ENCODE results near the gene ARL8A. TPM values are rescaled to one million over a fixed set of nuclear protein-coding genes. Genes with fewer than 3 reads are reported as not detected.
"Not testable (repeated sequence)": the region's sequence is repeated elsewhere in the genome, so short reads cannot be mapped to it uniquely, and the experiment has no call there.

Gene ARL8A
- total RNA-seq, 2 experiments from 2014 or later, result 39.7 to 42.0 TPM

GRCh38 chr1:202123336-202123813 is 21.2 kb downstream of the ARL8A start:
- no peaks in the 10 kb centered on the region for H3K36me3 Mint-ChIP-seq (ENCODE audit: low read depth)
- H3K4me3 Mint-ChIP-seq, result no peak overlapping the region
- no peak for DNase-seq
- CTCF ChIA-PET, result interaction anchor here (1.5 kb wide), 1 partner anchor 12 kb away, joined by 4 read pairs; no protein-coding TSS in a partner anchor
- no peaks in the 10 kb centered on the region for H3K4me1 Mint-ChIP-seq (ENCODE audit: low read depth)
- H3K27me3 Mint-ChIP-seq (ENCODE audit: low read depth), result peaks cover 9% of the 10 kb centered on the region
- H3K9me3 Mint-ChIP-seq (ENCODE audit: insufficient read depth), result no peaks in the 10 kb centered on the region
- POLR2A ChIA-PET, result no interaction called here
- no peak for ATAC-seq
- H3K27ac Mint-ChIP-seq, result no peak overlapping the region

DNA sequence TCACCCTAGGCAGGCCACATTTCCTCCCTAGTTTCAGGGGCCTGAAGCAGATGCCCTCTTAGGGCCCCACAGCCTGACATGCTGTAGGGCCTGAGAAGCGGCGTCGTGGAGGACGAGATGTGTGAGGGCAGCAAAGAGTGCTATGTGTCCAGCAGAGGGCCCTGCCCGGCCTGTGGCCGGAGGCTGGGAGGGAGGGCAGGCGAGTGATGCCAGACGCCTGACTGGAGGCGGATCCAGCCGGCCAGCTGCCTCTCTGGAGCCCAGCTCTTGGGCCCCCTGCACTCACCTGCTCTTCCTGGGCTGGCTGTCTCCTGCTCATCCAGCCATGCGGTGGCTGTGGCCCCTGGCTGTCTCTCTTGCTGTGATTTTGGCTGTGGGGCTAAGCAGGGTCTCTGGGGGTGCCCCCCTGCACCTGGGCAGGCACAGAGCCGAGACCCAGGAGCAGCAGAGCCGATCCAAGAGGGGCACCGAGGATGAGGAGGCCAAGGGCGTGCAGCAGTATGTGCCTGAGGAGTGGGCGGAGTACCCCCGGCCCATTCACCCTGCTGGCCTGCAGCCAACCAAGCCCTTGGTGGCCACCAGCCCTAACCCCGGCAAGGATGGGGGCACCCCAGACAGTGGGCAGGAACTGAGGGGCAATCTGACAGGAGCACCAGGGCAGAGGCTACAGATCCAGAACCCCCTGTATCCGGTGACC is 21.8 kb downstream of the ARL8A start, which contains the start of gene GPR37L1:
TSS of gene GPR37L1 (plus strand) at position 279 of the 697 bp plus-strand sequence. CDS start at position 326, 47 bp downstream.
- POLR2A ChIA-PET, result no interaction called here
- no peak within 1 kb of the TSS for H3K27ac Mint-ChIP-seq
- ATAC-seq (no peak), DNase-seq (no peak)
- H3K9me3 Mint-ChIP-seq (ENCODE audit: insufficient read depth), result no peaks in the 10 kb centered on the region
- no peaks in the 10 kb centered on the region for H3K4me1 Mint-ChIP-seq (ENCODE audit: low read depth)
- H3K36me3 Mint-ChIP-seq (ENCODE audit: low read depth), result no peaks in the 10 kb centered on the region
- peaks cover 9% of the 10 kb centered on the region for H3K27me3 Mint-ChIP-seq (ENCODE audit: low read depth)
- H3K4me3 Mint-ChIP-seq, result no peak within 1 kb of the TSS
- CTCF ChIA-PET, result interaction anchor here (1.5 kb wide), 1 partner anchor 13 kb away, joined by 4 read pairs; no protein-coding TSS in a partner anchor

DNA sequence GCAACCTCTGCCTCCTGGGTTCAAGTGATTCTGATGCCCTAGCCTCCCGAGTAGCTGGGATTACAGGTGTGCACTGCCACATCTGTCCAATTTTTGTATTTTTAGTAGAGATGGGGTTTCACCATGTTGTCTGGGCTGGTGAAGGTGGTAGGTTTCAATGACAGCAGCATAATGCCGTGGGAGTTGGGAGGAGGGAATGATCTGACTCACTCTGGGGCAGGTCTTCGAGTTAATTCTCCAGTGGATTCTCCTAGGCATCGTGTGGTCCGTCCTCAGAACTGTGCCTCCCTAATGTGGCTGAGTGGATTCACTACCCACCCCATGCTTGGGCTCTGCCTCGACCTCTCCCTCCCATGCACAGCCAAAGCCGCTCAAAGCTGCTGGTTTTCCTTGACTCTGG is 23.5 kb downstream of the ARL8A start:
- Mint-ChIP-seq H3K9me3 (ENCODE audit: insufficient read depth) (no peaks in the 10 kb centered on the region), H3K27ac (no peak overlapping the region), H3K4me3 (no peak overlapping the region), H3K36me3 (ENCODE audit: low read depth) (no peaks in the 10 kb centered on the region), H3K27me3 (ENCODE audit: low read depth) (no peaks in the 10 kb centered on the region), H3K4me1 (ENCODE audit: low read depth) (no peaks in the 10 kb centered on the region)
- ATAC-seq (no peak), DNase-seq (no peak)
- POLR2A ChIA-PET, result no interaction called here
- CTCF ChIA-PET, result interaction anchor here (1.3 to 1.4 kb wide), 2 partner anchors 121 to 225 kb away, joined by 4 to 5 read pairs; no protein-coding TSS in a partner anchor

DNA sequence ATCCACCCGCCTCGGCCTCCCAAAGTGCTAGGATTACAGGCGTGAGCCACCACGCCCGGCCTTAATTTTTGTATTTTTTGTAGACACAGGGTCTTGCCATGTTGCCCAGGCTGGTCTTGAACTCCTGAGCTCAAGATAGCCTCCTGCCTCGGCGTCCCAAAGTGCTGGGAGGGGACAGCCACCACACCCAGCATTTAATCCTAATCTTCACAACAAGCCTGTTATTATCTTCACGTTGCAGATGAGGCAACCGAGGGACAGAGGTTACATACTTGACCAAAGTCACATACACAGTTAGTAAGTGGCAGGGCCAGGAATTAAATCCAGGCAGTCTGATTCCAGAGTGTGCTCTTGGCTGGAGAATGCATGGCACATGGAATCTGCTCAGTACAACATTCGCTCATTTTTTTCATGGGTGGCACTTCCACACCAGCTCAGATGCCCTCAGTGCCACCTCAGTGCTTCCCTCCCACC is 26.6 kb downstream of the ARL8A start:
- POLR2A ChIA-PET, result interaction anchor here (0.6 kb wide), 1 partner anchor 483 kb away, joined by 3 read pairs; no protein-coding TSS in a partner anchor
- ATAC-seq (no peak), DNase-seq (no peak)
- no peak overlapping the region for H3K27ac Mint-ChIP-seq
- H3K4me1 Mint-ChIP-seq (ENCODE audit: low read depth), result no peaks in the 10 kb centered on the region
- no peaks in the 10 kb centered on the region for H3K9me3 Mint-ChIP-seq (ENCODE audit: insufficient read depth)
- no peak overlapping the region for H3K4me3 Mint-ChIP-seq
- peaks cover 2% of the 10 kb centered on the region for H3K27me3 Mint-ChIP-seq (ENCODE audit: low read depth)
- no peaks in the 10 kb centered on the region for H3K36me3 Mint-ChIP-seq (ENCODE audit: low read depth)
- CTCF ChIA-PET, result interaction anchor here (1.5 to 2.6 kb wide), 3 partner anchors 112 to 222 kb away, joined by 4 to 12 read pairs (median 5); no protein-coding TSS in a partner anchor

DNA sequence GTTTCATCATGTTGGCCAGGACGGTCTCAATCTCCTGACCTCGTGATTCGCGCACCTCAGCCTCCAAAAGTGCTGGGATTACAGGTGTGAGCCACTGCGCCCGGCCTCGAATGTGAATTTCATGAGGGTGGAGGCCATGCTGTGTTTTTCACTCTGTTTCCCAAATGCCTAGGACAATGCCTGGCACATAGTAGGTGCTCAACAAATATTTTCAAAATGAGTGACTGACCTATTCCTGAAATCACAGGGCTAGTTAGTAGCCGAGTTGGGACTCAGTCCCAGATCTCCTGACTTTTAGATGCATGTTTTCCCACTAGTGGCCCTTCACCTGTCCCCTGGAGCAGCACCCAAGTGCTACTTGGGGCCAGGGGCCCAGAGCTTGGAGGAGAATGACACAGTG is 28.2 kb downstream of the ARL8A start:
- ChIA-PET CTCF (no interaction called here), POLR2A (no interaction called here)
- H3K27ac Mint-ChIP-seq, result no peak overlapping the region
- no peaks in the 10 kb centered on the region for H3K4me1 Mint-ChIP-seq (ENCODE audit: low read depth)
- no peaks in the 10 kb centered on the region for H3K36me3 Mint-ChIP-seq (ENCODE audit: low read depth)
- ATAC-seq (no peak), DNase-seq (no peak)
- peaks cover 2% of the 10 kb centered on the region for H3K27me3 Mint-ChIP-seq (ENCODE audit: low read depth)
- H3K9me3 Mint-ChIP-seq (ENCODE audit: insufficient read depth), result no peaks in the 10 kb centered on the region
- no peak overlapping the region for H3K4me3 Mint-ChIP-seq

DNA sequence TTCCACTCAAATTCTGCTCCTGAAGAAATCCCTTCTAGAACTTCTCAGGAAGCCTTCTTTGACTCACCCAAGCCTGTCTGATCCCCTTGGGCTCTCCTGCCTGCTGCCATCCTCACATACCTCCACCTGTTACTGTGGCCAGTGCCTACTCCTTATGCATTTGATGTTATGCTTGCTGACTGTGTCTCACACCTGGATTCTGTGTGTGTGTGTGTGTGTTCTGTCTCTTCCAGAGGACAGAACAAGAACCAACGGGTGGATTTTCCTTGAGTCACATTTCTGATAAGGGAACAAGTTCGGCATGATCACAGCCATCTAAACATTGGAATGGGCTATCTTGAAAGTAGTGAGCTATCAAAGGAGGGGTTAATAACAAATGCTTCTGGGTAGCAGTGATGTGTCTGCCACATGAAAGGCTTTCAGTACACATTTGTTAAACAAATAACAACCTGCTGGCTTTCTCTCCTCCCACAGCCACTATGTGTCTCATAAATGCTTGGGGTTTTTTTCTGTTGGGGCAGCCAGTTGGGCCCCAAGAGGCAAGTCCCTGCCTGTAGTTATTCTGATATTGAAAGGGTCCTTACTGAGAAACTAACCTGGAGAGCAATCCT is 30.7 kb downstream of the ARL8A start:
- H3K4me1 Mint-ChIP-seq (ENCODE audit: low read depth), result no peaks in the 10 kb centered on the region
- ChIA-PET CTCF (interaction anchor here (1.1 to 1.4 kb wide), 3 partner anchors 13 to 114 kb away, joined by 3 to 5 read pairs (median 4); no protein-coding TSS in a partner anchor), POLR2A (no interaction called here)
- H3K36me3 Mint-ChIP-seq (ENCODE audit: low read depth), result no peaks in the 10 kb centered on the region
- no peaks in the 10 kb centered on the region for H3K9me3 Mint-ChIP-seq (ENCODE audit: insufficient read depth)
- H3K4me3 Mint-ChIP-seq, result no peak overlapping the region
- DNase-seq (no peak), ATAC-seq (no peak)
- H3K27ac Mint-ChIP-seq, result no peak overlapping the region
- peaks cover 2% of the 10 kb centered on the region for H3K27me3 Mint-ChIP-seq (ENCODE audit: low read depth)

- peaks cover 4% of the 10 kb centered on the region for H3K27me3 Mint-ChIP-seq (ENCODE audit: low read depth)
- no peak for ATAC-seq
- no peak overlapping the region for H3K27ac Mint-ChIP-seq
- ChIA-PET POLR2A (no interaction called here), CTCF (interaction anchor here (1.3 to 1.4 kb wide), 2 partner anchors 12 to 22 kb away, joined by 3 to 4 read pairs; no protein-coding TSS in a partner anchor)
- no peak for DNase-seq
- H3K4me1 Mint-ChIP-seq (ENCODE audit: low read depth), result no peaks in the 10 kb centered on the region
- no peak overlapping the region for H3K4me3 Mint-ChIP-seq
- no peaks in the 10 kb centered on the region for H3K36me3 Mint-ChIP-seq (ENCODE audit: low read depth)
- H3K9me3 Mint-ChIP-seq (ENCODE audit: insufficient read depth), result no peaks in the 10 kb centered on the region
Measured at GRCh38 chr1:202112859-202113689, 31.5 kb downstream of the ARL8A start.

GRCh38 chr1:202111589-202111988 is 32.9 kb downstream of the ARL8A start:
- H3K9me3 Mint-ChIP-seq (ENCODE audit: insufficient read depth); DNase-seq; CTCF ChIA-PET; H3K4me1 Mint-ChIP-seq (ENCODE audit: low read depth); H3K4me3 Mint-ChIP-seq; H3K27ac Mint-ChIP-seq; ATAC-seq; H3K27me3 Mint-ChIP-seq (ENCODE audit: low read depth); POLR2A ChIA-PET; H3K36me3 Mint-ChIP-seq (ENCODE audit: low read depth): not testable (repeated sequence)

DNA sequence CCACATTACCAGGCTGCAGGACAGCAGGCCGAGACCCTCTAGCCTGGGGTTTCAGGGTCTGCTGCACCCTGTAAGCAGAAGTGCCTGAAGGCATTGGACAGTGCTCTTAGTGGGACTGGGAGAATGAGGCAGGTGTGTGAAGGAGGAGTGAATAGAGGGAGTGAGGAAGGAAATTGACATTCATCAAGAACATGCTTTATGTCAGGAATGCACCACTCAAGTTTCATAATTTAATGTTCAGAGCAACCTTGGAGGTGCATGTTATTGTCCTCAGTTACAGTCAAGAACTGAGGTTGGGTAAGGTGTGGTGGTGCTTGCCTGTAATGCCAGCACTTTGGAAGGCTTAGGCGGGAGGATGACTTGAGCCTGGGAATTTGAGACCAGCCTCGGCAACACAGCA is 33.6 kb downstream of the ARL8A start:
- Mint-ChIP-seq H3K4me1 (ENCODE audit: low read depth) (no peaks in the 10 kb centered on the region), H3K9me3 (ENCODE audit: insufficient read depth) (no peaks in the 10 kb centered on the region), H3K36me3 (ENCODE audit: low read depth) (no peaks in the 10 kb centered on the region), H3K27ac (no peak overlapping the region), H3K4me3 (no peak overlapping the region), H3K27me3 (ENCODE audit: low read depth) (peaks cover 4% of the 10 kb centered on the region)
- CTCF ChIA-PET, result no interaction called here
- POLR2A ChIA-PET, result no interaction called here
- DNase-seq (no peak), ATAC-seq (no peak)

DNA sequence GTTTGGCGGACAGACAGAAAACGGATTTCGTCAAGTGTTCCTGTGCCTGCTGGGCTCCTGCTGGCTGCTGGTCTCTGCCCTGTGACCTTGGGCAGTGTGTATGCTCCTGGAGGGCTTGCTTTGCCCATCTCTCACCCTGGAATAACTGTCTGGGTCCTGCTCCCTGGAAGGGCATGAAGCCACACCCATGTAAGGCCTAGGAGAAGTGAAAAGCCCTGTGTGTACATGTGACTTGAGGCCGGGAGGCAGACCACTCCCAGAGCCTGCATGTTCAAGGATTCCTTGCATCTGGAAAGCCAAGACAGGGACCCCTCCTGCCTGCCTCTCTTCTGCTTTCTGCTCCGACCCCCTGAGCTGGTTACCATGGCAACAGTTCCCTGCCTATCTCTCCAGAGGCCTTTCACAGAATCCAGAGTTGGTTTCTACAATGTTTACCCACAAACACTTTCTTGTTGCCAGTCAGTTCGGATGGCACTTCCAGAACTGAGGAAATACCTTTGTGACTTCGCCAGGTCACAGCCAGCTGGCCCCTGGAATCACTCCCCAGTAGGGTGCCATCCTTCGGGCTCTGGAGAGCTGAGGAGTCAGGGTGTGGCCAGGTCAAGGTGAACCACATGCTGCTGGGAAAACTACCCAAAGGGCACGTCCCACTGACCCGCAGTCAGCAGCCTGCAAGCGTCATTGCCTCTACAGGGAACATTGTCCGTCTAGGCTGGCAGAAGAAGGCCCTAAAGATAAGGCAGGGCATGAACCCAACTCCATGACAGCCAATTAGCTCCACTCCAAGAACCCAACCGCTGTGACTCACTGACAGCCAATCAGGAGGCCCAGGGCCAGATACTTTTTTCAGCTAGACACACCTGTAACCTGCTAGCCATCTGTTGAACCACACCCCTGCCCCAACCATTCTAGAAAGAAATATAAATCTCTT is 36.5 kb downstream of the ARL8A start:
- no peaks in the 10 kb centered on the region for H3K4me1 Mint-ChIP-seq (ENCODE audit: low read depth)

DNA sequence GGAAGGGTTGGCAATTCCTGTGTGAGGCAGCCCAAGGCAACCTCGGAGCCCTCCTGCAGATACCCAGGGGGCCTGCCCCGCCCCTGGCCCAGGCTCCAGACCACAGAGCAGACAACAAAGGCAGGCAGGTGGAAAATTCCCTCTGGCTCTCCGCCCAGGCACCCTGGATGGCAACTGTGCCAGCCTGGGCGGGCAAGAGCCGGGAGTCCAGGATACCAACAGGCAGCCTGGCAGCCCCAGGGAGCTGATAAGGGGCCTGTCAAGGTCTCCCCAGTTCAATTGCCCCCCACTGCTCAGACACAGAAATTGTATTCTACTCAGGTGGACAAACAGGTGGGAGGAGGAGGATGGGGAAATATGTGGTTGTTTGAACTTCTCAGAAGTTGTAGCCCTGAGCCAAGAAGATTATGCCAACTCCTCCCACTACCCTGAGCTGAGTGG is 37.2 kb downstream of the ARL8A start:
- Mint-ChIP-seq H3K4me1 (ENCODE audit: low read depth) (no peaks in the 10 kb centered on the region), H3K9me3 (ENCODE audit: insufficient read depth) (no peaks in the 10 kb centered on the region), H3K36me3 (ENCODE audit: low read depth) (no peaks in the 10 kb centered on the region), H3K27ac (no peak overlapping the region), H3K27me3 (ENCODE audit: low read depth) (peaks cover 2% of the 10 kb centered on the region), H3K4me3 (no peak overlapping the region)
- no peak for DNase-seq
- ChIA-PET CTCF (interaction anchor here (0.7 kb wide), 1 partner anchor 211 kb away, joined by 6 read pairs; no protein-coding TSS in a partner anchor), POLR2A (no interaction called here)
- no peak for ATAC-seq

More for the DNA sequence above, 36.5 kb downstream of the ARL8A start:
- Mint-ChIP-seq H3K4me3 (no peak overlapping the region), H3K27ac (no peak overlapping the region), H3K36me3 (ENCODE audit: low read depth) (no peaks in the 10 kb centered on the region), H3K9me3 (ENCODE audit: insufficient read depth) (no peaks in the 10 kb centered on the region), H3K27me3 (ENCODE audit: low read depth) (peaks cover 2% of the 10 kb centered on the region)
- DNase-seq (no peak), ATAC-seq (no peak)
- ChIA-PET POLR2A (no interaction called here), CTCF (no interaction called here)

All from activated CD8-positive, alpha-beta T cell treated with anti-CD3 and anti-CD28 coated beads, Interleukin-2, amount 10 ng/mL, durations not matched to agents 7 days and 5 days (primary cell).